ENCODE results near the gene SHISAL2B.

SHISAL2B gene

GRCh38 chr5:64722588-64722987 lies 32.3 kb downstream of the SHISAL2B start:
- Histone ChIP-seq H3K79me1 (ENCODE audit: low read depth, low read length) (peaks cover 1% of the 10 kb centered on the region), H3K9me3 (replicated peaks in 1 of 2; ENCODE audit: control insufficient read depth in 2 of 2, insufficient read depth in 1 of 2, low read depth in 1 of 2, low read length in 2 of 2) (no peaks in the 10 kb centered on the region), H3K4me1 (ENCODE audit: control insufficient read depth in 2 of 2, insufficient read depth in 1 of 2, low read depth in 1 of 2, low read length in 2 of 2) (peaks cover 0 to 1% of the 10 kb centered on the region in 2 donors), H2BK12ac (ENCODE audit: low read length) (no peak overlapping the region), H2AFZ (ENCODE audit: low read length) (no peak overlapping the region), H2AK5ac (ENCODE audit: low read depth, low read length) (no peak overlapping the region), H3K4me2 (ENCODE audit: insufficient read depth, low read length, poor library complexity, severe bottlenecking) (no peak overlapping the region), H3K23ac (ENCODE audit: low read depth, low read length, poor library complexity) (no peak overlapping the region), H3K9ac (ENCODE audit: low read depth, low read length, poor library complexity) (no peak overlapping the region), H3K27me3 (ENCODE audit: control insufficient read depth in 3 of 3, insufficient read depth in 3 of 3, low read depth in 1 of 3, low read length in 3 of 3) (no peaks in the 10 kb centered on the region), H3K14ac (ENCODE audit: low read length) (no peak overlapping the region), H2BK15ac (ENCODE audit: low read length) (no peak overlapping the region), H4K8ac (ENCODE audit: low read depth, low read length) (no peak overlapping the region), H3K4me3 (ENCODE audit: low read length in 2 of 2) (no peak overlapping the region), H4K91ac (ENCODE audit: low read depth, low read length, poor library complexity) (no peak overlapping the region), H3K4ac (ENCODE audit: low read length) (no peak overlapping the region), H3K36me3 (replicated peaks in 1 of 2; ENCODE audit: control insufficient read depth in 2 of 2, insufficient read depth in 2 of 2, low read length in 2 of 2) (peaks cover 6 to 67% of the 10 kb centered on the region in 2 donors), H3K18ac (ENCODE audit: low read length) (no peak overlapping the region), H2BK5ac (ENCODE audit: low read length) (no peak overlapping the region), H2BK120ac (ENCODE audit: low read depth, low read length) (no peak overlapping the region), H3K27ac (replicated peaks; ENCODE audit: low read length) (no peak overlapping the region)
- no peak for DNase-seq (ENCODE audit: low spot score)
- no CpG with 5 or more reads among the region's 3 CpGs for WGBS, 2 donors (ENCODE audit: extremely low coverage in 2 of 2, insufficient read length in 2 of 2, insufficient replicate concordance in 1 of 2)

GRCh38 chr5:64727150-64727549 lies 36.8 kb downstream of the SHISAL2B start:
- Histone ChIP-seq H2BK120ac (ENCODE audit: low read depth, low read length) (no peak overlapping the region), H2BK12ac (ENCODE audit: low read length) (no peak overlapping the region), H4K91ac (ENCODE audit: low read depth, low read length, poor library complexity) (no peak overlapping the region), H3K4me2 (ENCODE audit: insufficient read depth, low read length, poor library complexity, severe bottlenecking) (no peak overlapping the region), H3K4me1 (ENCODE audit: control insufficient read depth in 2 of 2, insufficient read depth in 1 of 2, low read depth in 1 of 2, low read length in 2 of 2) (peaks cover 0 to 1% of the 10 kb centered on the region in 2 donors), H3K27ac (replicated peaks; ENCODE audit: low read length) (no peak overlapping the region), H2BK15ac (ENCODE audit: low read length) (no peak overlapping the region), H4K8ac (ENCODE audit: low read depth, low read length) (no peak overlapping the region), H2AFZ (ENCODE audit: low read length) (no peak overlapping the region), H3K36me3 (replicated peaks in 1 of 2; ENCODE audit: control insufficient read depth in 2 of 2, insufficient read depth in 2 of 2, low read length in 2 of 2) (peaks cover 9 to 89% of the 10 kb centered on the region in 2 donors), H3K9ac (ENCODE audit: low read depth, low read length, poor library complexity) (no peak overlapping the region), H3K27me3 (ENCODE audit: control insufficient read depth in 3 of 3, insufficient read depth in 3 of 3, low read depth in 1 of 3, low read length in 3 of 3) (no peaks in the 10 kb centered on the region), H3K14ac (ENCODE audit: low read length) (no peak overlapping the region), H2AK5ac (ENCODE audit: low read depth, low read length) (no peak overlapping the region), H3K79me1 (ENCODE audit: low read depth, low read length) (no peaks in the 10 kb centered on the region), H3K4me3 (ENCODE audit: low read length in 2 of 2) (no peak overlapping the region), H3K18ac (ENCODE audit: low read length) (no peak overlapping the region), H3K9me3 (replicated peaks in 1 of 2; ENCODE audit: control insufficient read depth in 2 of 2, insufficient read depth in 1 of 2, low read depth in 1 of 2, low read length in 2 of 2) (peaks cover 0 to 3% of the 10 kb centered on the region in 2 donors), H3K23ac (ENCODE audit: low read depth, low read length, poor library complexity) (no peak overlapping the region), H3K4ac (ENCODE audit: low read length) (no peak overlapping the region), H2BK5ac (ENCODE audit: low read length) (no peak overlapping the region)
- no CpG with 5 or more reads among the region's 2 CpGs for WGBS, 2 donors (ENCODE audit: extremely low coverage in 2 of 2, insufficient read length in 2 of 2, insufficient replicate concordance in 1 of 2)
- no peak for DNase-seq (ENCODE audit: low spot score)

GRCh38 chr5:64742411-64742810 lies 52.1 kb downstream of the SHISAL2B start:
- no peaks in the 10 kb centered on the region for H3K79me1 ChIP-seq (ENCODE audit: low read depth, low read length)
- no peaks in the 10 kb centered on the region for H3K27me3 ChIP-seq (ENCODE audit: control insufficient read depth in 3 of 3, insufficient read depth in 3 of 3, low read depth in 1 of 3, low read length in 3 of 3)
- no peak overlapping the region for H3K23ac ChIP-seq (ENCODE audit: low read depth, low read length, poor library complexity)
- H3K27ac ChIP-seq (replicated peaks; ENCODE audit: low read length): no peak overlapping the region
- H3K18ac ChIP-seq (ENCODE audit: low read length): no peak overlapping the region
- no peaks in the 10 kb centered on the region for H3K9me3 ChIP-seq (replicated peaks in 1 of 2; ENCODE audit: control insufficient read depth in 2 of 2, insufficient read depth in 1 of 2, low read depth in 1 of 2, low read length in 2 of 2)
- no peak overlapping the region for H3K14ac ChIP-seq (ENCODE audit: low read length)
- no peak overlapping the region for H2BK12ac ChIP-seq (ENCODE audit: low read length)
- no peak overlapping the region for H2BK5ac ChIP-seq (ENCODE audit: low read length)
- no peak overlapping the region for H3K4me3 ChIP-seq (ENCODE audit: low read length in 2 of 2)
- H3K36me3 ChIP-seq (replicated peaks in 1 of 2; ENCODE audit: control insufficient read depth in 2 of 2, insufficient read depth in 2 of 2, low read length in 2 of 2): peaks cover 7 to 57% of the 10 kb centered on the region in 2 donors
- H2AK5ac ChIP-seq (ENCODE audit: low read depth, low read length): no peak overlapping the region
- H3K4ac ChIP-seq (ENCODE audit: low read length): no peak overlapping the region
- no peak overlapping the region for H2AFZ ChIP-seq (ENCODE audit: low read length)
- H3K4me2 ChIP-seq (ENCODE audit: insufficient read depth, low read length, poor library complexity, severe bottlenecking): no peak overlapping the region
- no peak overlapping the region for H2BK120ac ChIP-seq (ENCODE audit: low read depth, low read length)
- no peak overlapping the region for H4K91ac ChIP-seq (ENCODE audit: low read depth, low read length, poor library complexity)
- no peak for DNase-seq (ENCODE audit: low spot score)
- no CpG with 5 or more reads among the region's 1 CpG for WGBS, 2 donors (ENCODE audit: extremely low coverage in 2 of 2, insufficient read length in 2 of 2, insufficient replicate concordance in 1 of 2)
- no peak overlapping the region for H2BK15ac ChIP-seq (ENCODE audit: low read length)
- no peaks in the 10 kb centered on the region for H3K4me1 ChIP-seq (ENCODE audit: control insufficient read depth in 2 of 2, insufficient read depth in 1 of 2, low read depth in 1 of 2, low read length in 2 of 2)
- H3K9ac ChIP-seq (ENCODE audit: low read depth, low read length, poor library complexity): no peak overlapping the region
- no peak overlapping the region for H4K8ac ChIP-seq (ENCODE audit: low read depth, low read length)

- Histone ChIP-seq H3K23ac (ENCODE audit: low read depth, low read length, poor library complexity) (no peak overlapping the region), H3K36me3 (replicated peaks in 1 of 2; ENCODE audit: control insufficient read depth in 2 of 2, insufficient read depth in 2 of 2, low read length in 2 of 2) (peaks cover 7 to 53% of the 10 kb centered on the region in 2 donors), H3K4me3 (ENCODE audit: low read length in 2 of 2) (no peak overlapping the region), H3K27me3 (ENCODE audit: control insufficient read depth in 3 of 3, insufficient read depth in 3 of 3, low read depth in 1 of 3, low read length in 3 of 3) (no peaks in the 10 kb centered on the region), H4K91ac (ENCODE audit: low read depth, low read length, poor library complexity) (no peak overlapping the region), H2BK120ac (ENCODE audit: low read depth, low read length) (no peak overlapping the region), H2BK12ac (ENCODE audit: low read length) (no peak overlapping the region), H3K4me1 (ENCODE audit: control insufficient read depth in 2 of 2, insufficient read depth in 1 of 2, low read depth in 1 of 2, low read length in 2 of 2) (no peaks in the 10 kb centered on the region), H3K4me2 (ENCODE audit: insufficient read depth, low read length, poor library complexity, severe bottlenecking) (no peak overlapping the region), H3K14ac (ENCODE audit: low read length) (no peak overlapping the region), H2AK5ac (ENCODE audit: low read depth, low read length) (no peak overlapping the region), H2BK5ac (ENCODE audit: low read length) (no peak overlapping the region), H2AFZ (ENCODE audit: low read length) (no peak overlapping the region), H4K8ac (ENCODE audit: low read depth, low read length) (no peak overlapping the region), H3K79me1 (ENCODE audit: low read depth, low read length) (no peaks in the 10 kb centered on the region), H3K27ac (replicated peaks; ENCODE audit: low read length) (no peak overlapping the region), H3K9ac (ENCODE audit: low read depth, low read length, poor library complexity) (no peak overlapping the region), H3K4ac (ENCODE audit: low read length) (no peak overlapping the region), H3K18ac (ENCODE audit: low read length) (no peak overlapping the region), H3K9me3 (replicated peaks in 1 of 2; ENCODE audit: control insufficient read depth in 2 of 2, insufficient read depth in 1 of 2, low read depth in 1 of 2, low read length in 2 of 2) (no peaks in the 10 kb centered on the region), H2BK15ac (ENCODE audit: low read length) (no peak overlapping the region)
- DNase-seq (ENCODE audit: low spot score): no peak
Observed at GRCh38 chr5:64742821-64743220, 52.5 kb downstream of the SHISAL2B start.

All from neuronal stem cell (in vitro differentiated cells).